IMR-90 (cell line): Measurements from ENCODE around the gene CHN2. TPM values are rescaled to one million over a fixed set of nuclear protein-coding genes. Genes with fewer than 3 reads are reported as not detected.

Experiments
- ATAC-seq: fragments of 200-7000 bp; cut with Tn5 transposase; 2 replicates; pipeline ENCODE4 v1.9.1; 2020; ENCODE audit warnings: low read depth, mild to moderate bottlenecking, moderate library complexity
- BruUV-seq: library from RNA; stranded (reverse); fragments of 400-500 nt; replicated peaks from 2 replicates; lab custom pipeline; 2021; lab: Mats Ljungman, UMichigan
- CTCF ChIA-PET: fragments of 300-600 bp; formaldehyde crosslinking; extraction: SDS; loops from one replicate; lab custom pipeline; 2021; ENCODE audit warnings: antibody characterized with exemption; lab: Yijun Ruan, JAX
- POLR2A ChIA-PET: fragments of 300-600 bp; sonication (Branson Sonifier 250); formaldehyde crosslinking; loops from one replicate; lab custom pipeline; 2022; ENCODE audit warnings: antibody characterized with exemption; ENCODE audit not compliant: unreplicated experiment; lab: Charles Lee
- DNase-seq: peaks from one replicate; pipeline ENCODE4 v3.0.0; 2013
- H2AFZ ChIP-seq: replicated peaks from 2 replicates; pipeline ENCODE3; 2013; ENCODE audit warnings: low read length, mild to moderate bottlenecking; ENCODE audit not compliant: poor library complexity
- H2AK5ac ChIP-seq: 2 replicates; pipeline ENCODE4 v1.6.1; 2013; ENCODE audit warnings: low read depth, low read length, inconsistent platforms
- H2AK9ac ChIP-seq: replicated peaks from 2 replicates; pipeline ENCODE3; 2013; ENCODE audit warnings: mild to moderate bottlenecking, low read depth, low read length, moderate library complexity; ENCODE audit not compliant: poor library complexity
- H2BK120ac ChIP-seq: 2 replicates; pipeline ENCODE4 v1.6.1; 2013; ENCODE audit warnings: low read depth, low read length, inconsistent platforms
- H2BK15ac ChIP-seq: 3 replicates; pipeline ENCODE4 v1.6.1; 2013; ENCODE audit warnings: low read depth, low read length, inconsistent platforms
- H2BK20ac ChIP-seq: 2 replicates; pipeline ENCODE4 v1.6.1; 2013; ENCODE audit warnings: low read depth, mild to moderate bottlenecking, inconsistent platforms, low read length, moderate library complexity
- H2BK5ac ChIP-seq: 2 replicates; pipeline ENCODE4 v1.6.1; 2013; ENCODE audit warnings: mild to moderate bottlenecking, low read depth, low read length, inconsistent platforms; ENCODE audit not compliant: poor library complexity, severe bottlenecking
- H3K14ac ChIP-seq: replicated peaks from 2 replicates; pipeline ENCODE4 v1.6.1; 2013; ENCODE audit warnings: low read depth, low read length, inconsistent platforms
- H3K18ac ChIP-seq: 2 replicates; pipeline ENCODE4 v1.6.1; 2013; ENCODE audit warnings: low read depth, low read length, control low read depth
- H3K23ac ChIP-seq: 2 replicates; pipeline ENCODE4 v1.6.1; 2013; ENCODE audit warnings: low read depth, low read length, inconsistent platforms
- H3K27ac ChIP-seq: 2 replicates; pipeline ENCODE4 v1.5.1; 2013; ENCODE audit warnings: mild to moderate bottlenecking, control low read depth, low read length; ENCODE audit not compliant: insufficient read depth
- H3K27me3 ChIP-seq: 2 replicates; pipeline ENCODE4 v1.6.1; 2013; ENCODE audit warnings: low read length; ENCODE audit not compliant: control insufficient read depth, insufficient read depth
- H3K36me3 ChIP-seq: 2 replicates; pipeline ENCODE4 v1.6.1; 2013; ENCODE audit warnings: low read length, mixed read lengths; ENCODE audit not compliant: control insufficient read depth, insufficient read depth
- H3K4ac ChIP-seq: 2 replicates; pipeline ENCODE4 v1.6.1; 2013; ENCODE audit warnings: low read depth, low read length, inconsistent platforms
- H3K4me1 ChIP-seq: 2 replicates; pipeline ENCODE4 v1.6.1; 2013; ENCODE audit warnings: low read length, mixed read lengths; ENCODE audit not compliant: control insufficient read depth, insufficient read depth
- H3K4me2 ChIP-seq: 2 replicates; pipeline ENCODE4 v1.6.1; 2013; ENCODE audit warnings: low read depth, mild to moderate bottlenecking, control low read depth, low read length, moderate library complexity
- H3K4me3 ChIP-seq: 2 replicates; pipeline ENCODE4 v1.5.1; 2013; ENCODE audit warnings: low read depth, mild to moderate bottlenecking, control low read depth, low read length, moderate library complexity; ENCODE audit not compliant: insufficient read depth
- H3K56ac ChIP-seq: 2 replicates; pipeline ENCODE4 v1.6.1; 2013; ENCODE audit warnings: low read length, inconsistent platforms; ENCODE audit not compliant: insufficient read depth; ENCODE audit errors: extremely low read depth
- H3K79me1 ChIP-seq, 2 experiments: 2 replicates each; pipeline ENCODE4 v1.6.1; 2013; ENCODE audit warnings: low read length in 2 of 2, inconsistent platforms in 1 of 2, low read depth in 1 of 2
- H3K9ac ChIP-seq: 2 replicates; pipeline ENCODE4 v1.6.1; 2013; ENCODE audit warnings: low read depth, low read length, control low read depth
- H3K9me1 ChIP-seq: 2 replicates; pipeline ENCODE4 v1.6.1; 2013; ENCODE audit warnings: low read length, inconsistent platforms; ENCODE audit not compliant: insufficient read depth
- H3K9me3 ChIP-seq: 2 replicates; pipeline ENCODE4 v1.6.1; 2013; ENCODE audit warnings: low read length; ENCODE audit not compliant: control insufficient read depth, insufficient read depth
- H4K20me1 ChIP-seq: 2 replicates; pipeline ENCODE4 v1.6.1; 2013; ENCODE audit warnings: low read length, inconsistent platforms; ENCODE audit not compliant: insufficient read depth
- H4K5ac ChIP-seq: 2 replicates; pipeline ENCODE4 v1.6.1; 2013; ENCODE audit warnings: mild to moderate bottlenecking, low read depth, low read length, control low read depth
- H4K8ac ChIP-seq, 2 experiments: 2 replicates each; pipeline ENCODE4 v1.6.1; 2013; ENCODE audit warnings: low read depth in 2 of 2, low read length in 2 of 2, control low read depth in 1 of 2, inconsistent platforms in 1 of 2
- H4K91ac ChIP-seq: 2 replicates; pipeline ENCODE4 v1.6.1; 2013; ENCODE audit warnings: low read depth, low read length, inconsistent platforms; ENCODE audit not compliant: insufficient read depth
- BHLHE40 ChIP-seq: fragments of 150-350 bp; IDR thresholded peaks from 2 replicates; pipeline ENCODE4 v1.6.1; 2016; ENCODE audit warnings: mild to moderate bottlenecking, low read depth, low read length
- WGBS, 2 experiments: methylation state at CpG; one replicate each; pipeline versions ENCODE4 v1.1.5 to v1.1.7; 2013; ENCODE audit warnings: missing lambda C conversion rate in 2 of 2; ENCODE audit not compliant: insufficient read length in 1 of 2; ENCODE audit errors: extremely low coverage in 2 of 2; 5-methylcytosine and 5-hydroxymethylcytosine counted together
- dilution Hi-C: fragments of 300-500 bp; cut with HindIII; formaldehyde crosslinking; loops from one replicate; pipeline ENCODE4 v1.14.3; 2018; ENCODE audit warnings: low sequenced_read_pairs; ENCODE audit not compliant: unreplicated experiment
- in situ Hi-C: fragments of 300-500 bp; cut with MboI; formaldehyde crosslinking; loops from 3 replicates; pipeline ENCODE4 v1.14.3; 2019; ENCODE audit warnings: low sequenced_read_pairs, inconsistent platforms, mixed read lengths
- intact Hi-C: fragments of 100-400 bp; cut with micrococcal nuclease; formaldehyde crosslinking; loops from 2 replicates; pipeline ENCODE4 v1.10.0; 2022
- polyA plus RNA-seq, 3 experiments: library from polyadenylated mRNA; depleted of rRNA; stranded (reverse); fragments of >200 nt; gene quantifications; 2 replicates each; pipeline ENCODE4 v1.2.3, GENCODE V29; 2012; ENCODE audit warnings: low replicate concordance in 1 of 3
- total RNA-seq: library from RNA; depleted of rRNA; stranded (reverse); fragments of >200 nt; gene quantifications from 2 replicates; pipeline ENCODE4 v1.2.3, GENCODE V29; 2012

CHN2 gene
- total and polyA plus RNA-seq, 2 of the 4 experiments (the other 2 are of a cell fraction): not detected

DNA sequence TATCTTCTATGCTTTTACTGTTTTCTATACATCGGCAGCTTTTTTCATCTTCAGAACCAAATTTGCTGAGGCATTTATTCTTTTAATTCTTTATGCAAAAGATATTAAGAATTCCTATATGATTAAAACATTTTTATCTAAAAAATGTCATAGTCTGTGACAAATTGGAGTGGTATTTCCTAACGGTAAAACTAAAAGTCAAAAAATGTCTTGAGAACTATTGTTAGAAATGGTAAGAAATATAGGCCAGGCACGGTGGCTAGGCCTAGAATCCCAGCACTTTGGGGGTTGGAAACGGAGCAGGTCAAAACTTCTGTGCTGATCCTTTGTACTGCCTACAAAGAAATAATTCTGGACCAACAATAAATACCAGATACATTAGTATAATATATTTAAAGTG, 311.4 kb downstream of the CHN2 start:
- DNase-seq (no peak), ATAC-seq (no peak)
- no peak overlapping the region for H2AK5ac ChIP-seq
- dilution Hi-C loops: no loop called here
- H4K5ac ChIP-seq: no peak overlapping the region
- H4K91ac ChIP-seq: no peak overlapping the region
- H3K36me3 ChIP-seq: no peaks in the 10 kb centered on the region
- no TSS peak for BruUV-seq
- no peak overlapping the region for H2AK9ac ChIP-seq
- in situ Hi-C loops: no loop called here
- no peak overlapping the region for H2BK5ac ChIP-seq
- no peak for TF ChIP-seq BHLHE40
- no peak overlapping the region for H3K14ac ChIP-seq
- H4K8ac ChIP-seq: no peak overlapping the region
- no peaks in the 10 kb centered on the region for H3K4me1 ChIP-seq
- H3K4me3 ChIP-seq: no peak overlapping the region
- H3K56ac ChIP-seq: no peak overlapping the region
- H3K4ac ChIP-seq: no peak overlapping the region
- H2BK120ac ChIP-seq: no peak overlapping the region
- H3K23ac ChIP-seq: no peak overlapping the region
- no peak overlapping the region for H3K18ac ChIP-seq
- CTCF ChIA-PET: no interaction called here
- no peaks in the 10 kb centered on the region for H3K9me3 ChIP-seq
- H2AFZ ChIP-seq: no peak overlapping the region
- H2BK20ac ChIP-seq: no peak overlapping the region
- no peak overlapping the region for H3K27ac ChIP-seq
- H3K27me3 ChIP-seq: no peaks in the 10 kb centered on the region
- no peaks in the 10 kb centered on the region for H3K9me1 ChIP-seq
- H3K4me2 ChIP-seq: no peak overlapping the region
- POLR2A ChIA-PET: no interaction called here
- WGBS, 2 experiments: no CpG with 5 or more reads among the region's 4 CpGs
- intact Hi-C loops: no loop called here
- no peaks in the 10 kb centered on the region for H3K79me1 ChIP-seq
- no peak overlapping the region for H3K9ac ChIP-seq
- H2BK15ac ChIP-seq: no peak overlapping the region
- no peaks in the 10 kb centered on the region for H4K20me1 ChIP-seq
